Mesothelial cell of epicardium (in vitro differentiated cells): ENCODE data around the gene FOXI1. TPM values are rescaled to one million over a fixed set of nuclear protein-coding genes. Genes with fewer than 3 reads are reported as not detected.
"Not testable (repeated sequence)": the region's sequence is repeated elsewhere in the genome, so short reads cannot be mapped to it uniquely, and the experiment has no call there.

Experiments
- DNase-seq, 2 experiments: peaks; one replicate each; pipeline ENCODE4 v3.0.0; 2021; ENCODE audit warnings: low spot score in 2 of 2; ENCODE audit not compliant: unreplicated experiment in 2 of 2
- H3K27ac Mint-ChIP-seq: 2 replicates; pipeline ENCODE4 v1.8.0; 2021; ENCODE audit warnings: mixed read lengths
- H3K27me3 Mint-ChIP-seq: 2 replicates; pipeline ENCODE4 v1.8.0; 2021; ENCODE audit warnings: low read depth, mixed read lengths
- H3K36me3 Mint-ChIP-seq: 2 replicates; pipeline ENCODE4 v1.8.0; 2021; ENCODE audit warnings: mixed read lengths
- H3K4me1 Mint-ChIP-seq: 2 replicates; pipeline ENCODE4 v1.8.0; 2021; ENCODE audit warnings: mixed read lengths
- H3K4me3 Mint-ChIP-seq: 2 replicates; pipeline ENCODE4 v1.8.0; 2021; ENCODE audit warnings: mild to moderate bottlenecking, moderate library complexity, mixed read lengths
- H3K9me3 Mint-ChIP-seq: 2 replicates; pipeline ENCODE4 v1.8.0; 2021; ENCODE audit warnings: mixed read lengths
- CTCF ChIP-seq: fragments of 200-600 bp; sonication (generic); IDR thresholded peaks from one replicate; pipeline ENCODE4 v1.5.0; 2021; ENCODE audit warnings: antibody characterized with exemption; ENCODE audit not compliant: unreplicated experiment
- total RNA-seq: library from RNA; stranded (reverse); gene quantifications from 3 replicates; pipeline ENCODE4 v1.2.1, GENCODE V29; 2021

The FOXI1 gene
- total RNA-seq, 1 donor from 2014 or later, result not detected

- TF ChIP-seq CTCF, result no peak
- no peak for DNase-seq
- H3K9me3 Mint-ChIP-seq, result no peaks in the 10 kb centered on the region
- no peak overlapping the region for H3K27ac Mint-ChIP-seq
- H3K36me3 Mint-ChIP-seq, result no peaks in the 10 kb centered on the region
- H3K4me3 Mint-ChIP-seq, result no peak overlapping the region
- H3K27me3 Mint-ChIP-seq, result peaks cover 56% of the 10 kb centered on the region
- H3K4me1 Mint-ChIP-seq, result peaks cover 2% of the 10 kb centered on the region
Observed at GRCh38 chr5:170080786-170081445, 24.8 kb upstream of the FOXI1 start.

- Mint-ChIP-seq H3K36me3 (no peaks in the 10 kb centered on the region), H3K4me3 (no peak overlapping the region), H3K9me3 (no peaks in the 10 kb centered on the region), H3K4me1 (no peaks in the 10 kb centered on the region), H3K27me3 (peaks cover 59% of the 10 kb centered on the region), H3K27ac (no peak overlapping the region)
- no peak for DNase-seq
- TF ChIP-seq CTCF, result no peak
Observed at GRCh38 chr5:170081616-170082015, 24.1 kb upstream of the FOXI1 start.

- Mint-ChIP-seq H3K9me3 (no peaks in the 10 kb centered on the region), H3K27ac (no peak overlapping the region), H3K4me1 (no peaks in the 10 kb centered on the region), H3K36me3 (no peaks in the 10 kb centered on the region), H3K27me3 (peaks cover 63% of the 10 kb centered on the region), H3K4me3 (no peak overlapping the region)
- no peak for DNase-seq
- no peak for TF ChIP-seq CTCF
Observed at GRCh38 chr5:170082701-170083100, 23.0 kb upstream of the FOXI1 start.

GRCh38 chr5:170087168-170087817 lies 18.4 kb upstream of the FOXI1 start:
- H3K4me3 Mint-ChIP-seq, result no peak overlapping the region
- peaks cover 69% of the 10 kb centered on the region for H3K27me3 Mint-ChIP-seq
- H3K4me1 Mint-ChIP-seq, result no peaks in the 10 kb centered on the region
- H3K9me3 Mint-ChIP-seq, result no peaks in the 10 kb centered on the region
- no peak for TF ChIP-seq CTCF
- H3K27ac Mint-ChIP-seq, result no peak overlapping the region
- H3K36me3 Mint-ChIP-seq, result no peaks in the 10 kb centered on the region
- DNase-seq, result no peak

- Mint-ChIP-seq H3K27ac (no peak overlapping the region), H3K27me3 (peaks cover 53% of the 10 kb centered on the region), H3K9me3 (no peaks in the 10 kb centered on the region), H3K36me3 (no peaks in the 10 kb centered on the region), H3K4me1 (no peaks in the 10 kb centered on the region), H3K4me3 (no peak overlapping the region)
- TF ChIP-seq CTCF, result no peak
- DNase-seq, result no peak
Observed at GRCh38 chr5:170092455-170093101, 13.1 kb upstream of the FOXI1 start.

- DNase-seq, H3K9me3 Mint-ChIP-seq, H3K4me3 Mint-ChIP-seq, H3K36me3 Mint-ChIP-seq, H3K4me1 Mint-ChIP-seq, H3K27ac Mint-ChIP-seq: not testable (repeated sequence)
- H3K27me3 Mint-ChIP-seq, result peaks cover 38% of the 10 kb centered on the region
Observed at GRCh38 chr5:170094329-170094728, 11.4 kb upstream of the FOXI1 start.
